ENCODE results near the gene TTC13.

DNA sequence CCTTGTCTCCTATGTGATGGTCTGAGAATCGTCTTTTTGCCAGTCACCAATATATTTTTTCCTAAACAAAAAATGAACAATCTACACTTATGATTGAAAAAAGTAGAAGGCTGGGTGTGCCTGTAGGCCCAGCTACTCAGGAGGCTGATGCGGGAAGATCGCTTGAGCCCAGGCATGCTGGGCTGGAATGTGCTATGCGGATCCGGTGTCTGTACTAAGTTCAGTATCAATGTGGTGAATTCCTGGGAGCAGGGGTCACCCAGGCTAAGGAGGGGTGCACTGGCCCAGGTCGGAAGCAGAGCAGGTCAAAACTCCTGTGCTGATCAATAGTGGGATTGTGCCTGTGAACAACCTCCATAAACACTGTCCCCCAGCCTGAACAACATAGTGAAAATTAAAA lies 84.6 kb downstream of the TTC13 start:
- TF ChIP-seq, protein P1, sequence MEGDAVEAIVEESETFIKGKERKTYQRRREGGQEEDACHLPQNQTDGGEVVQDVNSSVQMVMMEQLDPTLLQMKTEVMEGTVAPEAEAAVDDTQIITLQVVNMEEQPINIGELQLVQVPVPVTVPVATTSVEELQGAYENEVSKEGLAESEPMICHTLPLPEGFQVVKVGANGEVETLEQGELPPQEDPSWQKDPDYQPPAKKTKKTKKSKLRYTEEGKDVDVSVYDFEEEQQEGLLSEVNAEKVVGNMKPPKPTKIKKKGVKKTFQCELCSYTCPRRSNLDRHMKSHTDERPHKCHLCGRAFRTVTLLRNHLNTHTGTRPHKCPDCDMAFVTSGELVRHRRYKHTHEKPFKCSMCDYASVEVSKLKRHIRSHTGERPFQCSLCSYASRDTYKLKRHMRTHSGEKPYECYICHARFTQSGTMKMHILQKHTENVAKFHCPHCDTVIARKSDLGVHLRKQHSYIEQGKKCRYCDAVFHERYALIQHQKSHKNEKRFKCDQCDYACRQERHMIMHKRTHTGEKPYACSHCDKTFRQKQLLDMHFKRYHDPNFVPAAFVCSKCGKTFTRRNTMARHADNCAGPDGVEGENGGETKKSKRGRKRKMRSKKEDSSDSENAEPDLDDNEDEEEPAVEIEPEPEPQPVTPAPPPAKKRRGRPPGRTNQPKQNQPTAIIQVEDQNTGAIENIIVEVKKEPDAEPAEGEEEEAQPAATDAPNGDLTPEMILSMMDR (IDR thresholded peaks at IDR 0.05), result no peak
- TF ChIP-seq POLR2A (IDR thresholded peaks at IDR 0.05) (no peak), POLR2AphosphoS5 (IDR thresholded peaks at IDR 0.05) (no peak)
